Left colon (tissue), 2 donors: ENCODE results near the gene PPARA. TPM values are rescaled to one million over a fixed set of nuclear protein-coding genes. Genes with fewer than 3 reads are reported as not detected.

Experiments
- ATAC-seq: fragments of 200-7000 bp; cut with Tn5 transposase; one replicate; pipeline ENCODE4 v1.9.1; 2020; ENCODE audit warnings: mild to moderate bottlenecking, moderate library complexity
- DNase-seq, 2 donors: peaks; one replicate each; pipeline ENCODE4 v3.0.0-alpha.2; 2020
- intact Hi-C, 2 donors: fragments of 100-400 bp; cut with DNase I in 1 of 2; cut with micrococcal nuclease in 1 of 2; formaldehyde crosslinking; loops; one replicate each; pipeline versions ENCODE4 v1.11.2 to v1.14.0; 2022; cut with DNase I, micrococcal nuclease
- total RNA-seq, 2 donors: library from RNA; stranded (reverse); fragmentation: NEBNext Ultra II Directional; extraction: Animal tissue kit (Norgen Biotek cat#: 25700); gene quantifications; one replicate each; pipeline ENCODE4 v1.2.1, GENCODE V29; 2021
- donor health status: DM: no; HTN: no; CAD: no.
- donor health status: DM: yes; HTN: yes; CAD: no.

The PPARA gene
- total RNA-seq, 2 donors from 2014 or later, result 70.4 to 73.9 TPM

- DNase-seq (no peak), ATAC-seq (no peak)
- intact Hi-C loops, result no loop called here
These were observed 37.0 kb upstream of the PPARA start for GRCh38 chr22:46113110-46113909.

GRCh38 chr22:46113910-46114517, 36.3 kb upstream of the PPARA start:
- ATAC-seq, result no peak
- intact Hi-C loops, result no loop called here
- DNase-seq, result no peak

- ATAC-seq (peak; percentile 10), DNase-seq (no peak)
- intact Hi-C loops, result loop anchor here in 1 of 2 donors (5.0 kb wide), 1 partner anchor 107 kb away; no protein-coding TSS in a partner anchor
These were observed 35.6 kb upstream of the PPARA start for GRCh38 chr22:46114518-46115387.

GRCh38 chr22:46115388-46115678, 35.0 kb upstream of the PPARA start:
- DNase-seq (no peak), ATAC-seq (peak; percentile 2)
- intact Hi-C loops, result loop anchor here in 1 of 2 donors (5.0 kb wide), 1 partner anchor 108 kb away; no protein-coding TSS in a partner anchor

- DNase-seq, result peak in 1 of 2 donors; percentile 38
- intact Hi-C loops, result loop anchor here (2.0 to 5.0 kb wide), 2 partner anchors 109 kb away; no protein-coding TSS in a partner anchor
- ATAC-seq, result peak; percentile 17
These were observed 34.4 kb upstream of the PPARA start for GRCh38 chr22:46115755-46116490.

GRCh38 chr22:46116491-46116958, 33.8 kb upstream of the PPARA start:
- ATAC-seq, result peak; percentile 78
- intact Hi-C loops, result loop anchor here (2.0 to 5.0 kb wide), 2 partner anchors 109 to 110 kb away; no protein-coding TSS in a partner anchor
- peak; percentile 90 to 97 for DNase-seq

- DNase-seq (no peak), ATAC-seq (no peak)
- intact Hi-C loops, result loop anchor here (2.0 to 5.0 kb wide), 2 partner anchors 110 to 111 kb away; no protein-coding TSS in a partner anchor
These were observed 32.8 kb upstream of the PPARA start for GRCh38 chr22:46117206-46118199.

- DNase-seq (no peak), ATAC-seq (no peak)
- intact Hi-C loops, result loop anchor here in 1 of 2 donors (5.0 kb wide), 1 partner anchor 112 kb away; no protein-coding TSS in a partner anchor
These were observed 31.1 kb upstream of the PPARA start for GRCh38 chr22:46119093-46119728.

- DNase-seq (peak in 1 of 2 donors; percentile 42), ATAC-seq (no peak)
- intact Hi-C loops, result loop anchor here (5.0 kb wide), 2 partner anchors 113 to 192 kb away; no protein-coding TSS in a partner anchor
These were observed 30.5 kb upstream of the PPARA start for GRCh38 chr22:46119729-46120419.

GRCh38 chr22:46120420-46120737, 29.9 kb upstream of the PPARA start:
- intact Hi-C loops, result loop anchor here (5.0 kb wide), 1 partner anchor 192 kb away; no protein-coding TSS in a partner anchor

GRCh38 chr22:46121079-46121478, 29.2 kb upstream of the PPARA start:
- ATAC-seq (no peak), DNase-seq (no peak)
- intact Hi-C loops, result loop anchor here (5.0 kb wide), 1 partner anchor 191 kb away; no protein-coding TSS in a partner anchor

More at GRCh38 chr22:46120420-46120737, 29.9 kb upstream of the PPARA start:
- DNase-seq, result no peak
- ATAC-seq, result no peak

- ATAC-seq (no peak), DNase-seq (no peak)
- intact Hi-C loops, result loop anchor here (5.0 kb wide), 1 partner anchor 191 kb away; no protein-coding TSS in a partner anchor
These were observed 28.6 kb upstream of the PPARA start for GRCh38 chr22:46121523-46122287.

- peak in 1 of 2 donors; percentile 82 for DNase-seq
- intact Hi-C loops, result loop anchor here (5.0 kb wide), 1 partner anchor 190 kb away; no protein-coding TSS in a partner anchor
- peak; percentile 29 for ATAC-seq
These were observed 27.8 kb upstream of the PPARA start for GRCh38 chr22:46122511-46122971.

- intact Hi-C loops, result loop anchor here (5.0 kb wide), 1 partner anchor 189 kb away; no protein-coding TSS in a partner anchor
- no peak for ATAC-seq
- no peak for DNase-seq
These were observed 27.2 kb upstream of the PPARA start for GRCh38 chr22:46122980-46123693.
